IMR-90 (cell line): ENCODE measurements around the gene PDGFA. TPM values are rescaled to one million over a fixed set of nuclear protein-coding genes. Genes with fewer than 3 reads are reported as not detected.

Experiments
- ATAC-seq: fragments of 200-7000 bp; cut with Tn5 transposase; 2 replicates; pipeline ENCODE4 v1.9.1; 2020; ENCODE audit warnings: low read depth, mild to moderate bottlenecking, moderate library complexity
- BruUV-seq: library from RNA; stranded (reverse); fragments of 400-500 nt; replicated peaks from 2 replicates; lab custom pipeline; 2021; lab: Mats Ljungman, UMichigan
- CTCF ChIA-PET: fragments of 300-600 bp; formaldehyde crosslinking; extraction: SDS; loops from one replicate; lab custom pipeline; 2021; ENCODE audit warnings: antibody characterized with exemption; lab: Yijun Ruan, JAX
- POLR2A ChIA-PET: fragments of 300-600 bp; sonication (Branson Sonifier 250); formaldehyde crosslinking; loops from one replicate; lab custom pipeline; 2022; ENCODE audit warnings: antibody characterized with exemption; ENCODE audit not compliant: unreplicated experiment; lab: Charles Lee
- DNase-seq: peaks from one replicate; pipeline ENCODE4 v3.0.0; 2013
- H2AFZ ChIP-seq: replicated peaks from 2 replicates; pipeline ENCODE3; 2013; ENCODE audit warnings: low read length, mild to moderate bottlenecking; ENCODE audit not compliant: poor library complexity
- H2AK5ac ChIP-seq: 2 replicates; pipeline ENCODE4 v1.6.1; 2013; ENCODE audit warnings: low read depth, low read length, inconsistent platforms
- H2AK9ac ChIP-seq: replicated peaks from 2 replicates; pipeline ENCODE3; 2013; ENCODE audit warnings: mild to moderate bottlenecking, low read depth, low read length, moderate library complexity; ENCODE audit not compliant: poor library complexity
- H2BK120ac ChIP-seq: 2 replicates; pipeline ENCODE4 v1.6.1; 2013; ENCODE audit warnings: low read depth, low read length, inconsistent platforms
- H2BK15ac ChIP-seq: 3 replicates; pipeline ENCODE4 v1.6.1; 2013; ENCODE audit warnings: low read depth, low read length, inconsistent platforms
- H2BK20ac ChIP-seq: 2 replicates; pipeline ENCODE4 v1.6.1; 2013; ENCODE audit warnings: low read depth, mild to moderate bottlenecking, inconsistent platforms, low read length, moderate library complexity
- H2BK5ac ChIP-seq: 2 replicates; pipeline ENCODE4 v1.6.1; 2013; ENCODE audit warnings: mild to moderate bottlenecking, low read depth, low read length, inconsistent platforms; ENCODE audit not compliant: poor library complexity, severe bottlenecking
- H3K14ac ChIP-seq: replicated peaks from 2 replicates; pipeline ENCODE4 v1.6.1; 2013; ENCODE audit warnings: low read depth, low read length, inconsistent platforms
- H3K18ac ChIP-seq: 2 replicates; pipeline ENCODE4 v1.6.1; 2013; ENCODE audit warnings: low read depth, low read length, control low read depth
- H3K23ac ChIP-seq: 2 replicates; pipeline ENCODE4 v1.6.1; 2013; ENCODE audit warnings: low read depth, low read length, inconsistent platforms
- H3K27ac ChIP-seq: 2 replicates; pipeline ENCODE4 v1.5.1; 2013; ENCODE audit warnings: mild to moderate bottlenecking, control low read depth, low read length; ENCODE audit not compliant: insufficient read depth
- H3K27me3 ChIP-seq: 2 replicates; pipeline ENCODE4 v1.6.1; 2013; ENCODE audit warnings: low read length; ENCODE audit not compliant: control insufficient read depth, insufficient read depth
- H3K36me3 ChIP-seq: 2 replicates; pipeline ENCODE4 v1.6.1; 2013; ENCODE audit warnings: low read length, mixed read lengths; ENCODE audit not compliant: control insufficient read depth, insufficient read depth
- H3K4ac ChIP-seq: 2 replicates; pipeline ENCODE4 v1.6.1; 2013; ENCODE audit warnings: low read depth, low read length, inconsistent platforms
- H3K4me1 ChIP-seq: 2 replicates; pipeline ENCODE4 v1.6.1; 2013; ENCODE audit warnings: low read length, mixed read lengths; ENCODE audit not compliant: control insufficient read depth, insufficient read depth
- H3K4me2 ChIP-seq: 2 replicates; pipeline ENCODE4 v1.6.1; 2013; ENCODE audit warnings: low read depth, mild to moderate bottlenecking, control low read depth, low read length, moderate library complexity
- H3K4me3 ChIP-seq: 2 replicates; pipeline ENCODE4 v1.5.1; 2013; ENCODE audit warnings: low read depth, mild to moderate bottlenecking, control low read depth, low read length, moderate library complexity; ENCODE audit not compliant: insufficient read depth
- H3K56ac ChIP-seq: 2 replicates; pipeline ENCODE4 v1.6.1; 2013; ENCODE audit warnings: low read length, inconsistent platforms; ENCODE audit not compliant: insufficient read depth; ENCODE audit errors: extremely low read depth
- H3K79me1 ChIP-seq, 2 experiments: 2 replicates each; pipeline ENCODE4 v1.6.1; 2013; ENCODE audit warnings: low read length in 2 of 2, inconsistent platforms in 1 of 2, low read depth in 1 of 2
- H3K9ac ChIP-seq: 2 replicates; pipeline ENCODE4 v1.6.1; 2013; ENCODE audit warnings: low read depth, low read length, control low read depth
- H3K9me1 ChIP-seq: 2 replicates; pipeline ENCODE4 v1.6.1; 2013; ENCODE audit warnings: low read length, inconsistent platforms; ENCODE audit not compliant: insufficient read depth
- H3K9me3 ChIP-seq: 2 replicates; pipeline ENCODE4 v1.6.1; 2013; ENCODE audit warnings: low read length; ENCODE audit not compliant: control insufficient read depth, insufficient read depth
- H4K20me1 ChIP-seq: 2 replicates; pipeline ENCODE4 v1.6.1; 2013; ENCODE audit warnings: low read length, inconsistent platforms; ENCODE audit not compliant: insufficient read depth
- H4K5ac ChIP-seq: 2 replicates; pipeline ENCODE4 v1.6.1; 2013; ENCODE audit warnings: mild to moderate bottlenecking, low read depth, low read length, control low read depth
- H4K8ac ChIP-seq, 2 experiments: 2 replicates each; pipeline ENCODE4 v1.6.1; 2013; ENCODE audit warnings: low read depth in 2 of 2, low read length in 2 of 2, control low read depth in 1 of 2, inconsistent platforms in 1 of 2
- H4K91ac ChIP-seq: 2 replicates; pipeline ENCODE4 v1.6.1; 2013; ENCODE audit warnings: low read depth, low read length, inconsistent platforms; ENCODE audit not compliant: insufficient read depth
- CEBPB ChIP-seq: IDR thresholded peaks from 2 replicates; pipeline ENCODE4 v1.6.1; 2012; ENCODE audit warnings: low read depth, low read length, improper control_type of control experiment
- POLR2A ChIP-seq: IDR thresholded peaks from 2 replicates; pipeline ENCODE4 v1.6.1; 2012; ENCODE audit warnings: mild to moderate bottlenecking, low read depth, low read length
- WGBS, 2 experiments: methylation state at CpG; one replicate each; pipeline versions ENCODE4 v1.1.5 to v1.1.7; 2013; ENCODE audit warnings: missing lambda C conversion rate in 2 of 2; ENCODE audit not compliant: insufficient read length in 1 of 2; ENCODE audit errors: extremely low coverage in 2 of 2; 5-methylcytosine and 5-hydroxymethylcytosine counted together
- dilution Hi-C: fragments of 300-500 bp; cut with HindIII; formaldehyde crosslinking; loops from one replicate; pipeline ENCODE4 v1.14.3; 2018; ENCODE audit warnings: low sequenced_read_pairs; ENCODE audit not compliant: unreplicated experiment
- in situ Hi-C: fragments of 300-500 bp; cut with MboI; formaldehyde crosslinking; loops from 3 replicates; pipeline ENCODE4 v1.14.3; 2019; ENCODE audit warnings: low sequenced_read_pairs, inconsistent platforms, mixed read lengths
- intact Hi-C: fragments of 100-400 bp; cut with micrococcal nuclease; formaldehyde crosslinking; loops from 2 replicates; pipeline ENCODE4 v1.10.0; 2022
- polyA plus RNA-seq, 3 experiments: library from polyadenylated mRNA; depleted of rRNA; stranded (reverse); fragments of >200 nt; gene quantifications; 2 replicates each; pipeline ENCODE4 v1.2.3, GENCODE V29; 2012; ENCODE audit warnings: low replicate concordance in 1 of 3
- total RNA-seq: library from RNA; depleted of rRNA; stranded (reverse); fragments of >200 nt; gene quantifications from 2 replicates; pipeline ENCODE4 v1.2.3, GENCODE V29; 2012

Gene PDGFA
- total and polyA plus RNA-seq, 2 of the 4 experiments (the other 2 are of a cell fraction) = 3.3 to 3.8 TPM

GRCh38 chr7:469563-469961 lies 50.1 kb downstream of the PDGFA start:
- Histone ChIP-seq H2BK5ac (no peak overlapping the region), H3K4me1 (peaks cover 24% of the 10 kb centered on the region), H3K4me2 (no peak overlapping the region), H3K18ac (no peak overlapping the region), H3K14ac (no peak overlapping the region), H3K79me1 (no peaks in the 10 kb centered on the region), H4K8ac (no peak overlapping the region), H3K23ac (no peak overlapping the region), H3K56ac (no peak overlapping the region), H4K5ac (no peak overlapping the region), H2AK5ac (no peak overlapping the region), H2AFZ (no peak overlapping the region), H2BK120ac (no peak overlapping the region), H2AK9ac (no peak overlapping the region), H3K4me3 (no peak overlapping the region), H3K27me3 (no peaks in the 10 kb centered on the region), H3K9me3 (peaks cover 3% of the 10 kb centered on the region), H4K91ac (no peak overlapping the region), H2BK15ac (no peak overlapping the region), H3K36me3 (no peaks in the 10 kb centered on the region), H3K9ac (no peak overlapping the region), H3K9me1 (0 out of 2 replicates have a peak, but pooled peaks cover 5% of the 10 kb centered on the region), H3K27ac (no peak overlapping the region), H2BK20ac (no peak overlapping the region), H3K4ac (no peak overlapping the region), H4K20me1 (no peaks in the 10 kb centered on the region)
- ATAC-seq = no peak
- WGBS, 2 experiments = 95% methylated on average over 7 of the region's 17 CpGs; no CpG with 5 or more reads in 1 of the 2 experiments
- intact Hi-C loops = no loop called here
- TF ChIP-seq CEBPB (no peak), POLR2A (no peak)
- dilution Hi-C loops = no loop called here
- in situ Hi-C loops = no loop called here
- ChIA-PET CTCF (no interaction called here), POLR2A (no interaction called here)
- DNase-seq = no peak
- no TSS peak for BruUV-seq
